Measurements from ENCODE around the gene MPRIP. TPM values are rescaled to one million over a fixed set of nuclear protein-coding genes. Genes with fewer than 3 reads are reported as not detected.

The MPRIP gene
- total and polyA plus RNA-seq, 2 of the 13 experiments (the other 11 are each of a cell fraction or from before 2014, with no cell fraction given) = 50.2 to 52.4 TPM

GRCh38 chr17:17001874-17002520 lies 40.3 kb upstream of the MPRIP start (continued):
- TF ChIP-seq SP5 (CRISPR knock-in tag; IDR thresholded peaks at IDR 0.05; ENCODE audit: borderline replicate concordance, low read depth) (0 out of 2 replicates have a peak, but pooled peaks have one; percentile 28), SPEN (CRISPR knock-in tag; IDR thresholded peaks at IDR 0.05; ENCODE audit: low read depth) (no peak), ZMYM4 (CRISPR knock-in tag; IDR thresholded peaks at IDR 0.05) (peak; percentile 24; the same call in 1 of the 2 replicates), FOXC1 (CRISPR knock-in tag; IDR thresholded peaks at IDR 0.05; ENCODE audit: borderline replicate concordance) (no peak), ARNTL (CRISPR knock-in tag; IDR thresholded peaks at IDR 0.05) (peak; percentile 58; the same call in 1 of the 2 replicates), CEBPG (CRISPR knock-in tag; IDR thresholded peaks at IDR 0.05) (no peak), CREM (IDR thresholded peaks at IDR 0.05) (no peak), CREM (CRISPR knock-in tag; IDR thresholded peaks at IDR 0.05) (no peak), IRF2 (CRISPR knock-in tag; IDR thresholded peaks at IDR 0.05) (0 out of 2 replicates have a peak, but pooled peaks have one; percentile 24), ZNF670 (CRISPR knock-in tag; IDR thresholded peaks at IDR 0.05; ENCODE audit: borderline replicate concordance) (0 out of 2 replicates have a peak, but pooled peaks have one; percentile 39), KMT2A (CRISPR knock-in tag; IDR thresholded peaks at IDR 0.05) (no peak), HNRNPLL (IDR thresholded peaks at IDR 0.05; ENCODE audit: low read depth, low read length, poor library complexity, severe bottlenecking) (peak; percentile 27), CAMTA2 (CRISPR knock-in tag; IDR thresholded peaks at IDR 0.05; ENCODE audit: borderline replicate concordance) (no peak), ZNF563 (CRISPR knock-in tag; IDR thresholded peaks at IDR 0.05) (no peak), ZSCAN9 (CRISPR knock-in tag; IDR thresholded peaks at IDR 0.05; ENCODE audit: borderline replicate concordance) (no peak), HHEX (CRISPR knock-in tag; IDR thresholded peaks at IDR 0.05) (no peak), ZNF792 (CRISPR knock-in tag; IDR thresholded peaks at IDR 0.05) (no peak), POGZ (CRISPR knock-in tag; IDR thresholded peaks at IDR 0.05) (no peak), RNF219 (CRISPR knock-in tag; IDR thresholded peaks at IDR 0.05) (no peak), ARID4A (CRISPR knock-in tag; IDR thresholded peaks at IDR 0.05; ENCODE audit: borderline replicate concordance) (peak; percentile 25; the same call in 1 of the 2 replicates), ZNF354B (CRISPR knock-in tag; IDR thresholded peaks at IDR 0.05) (no peak), DDIT3 (CRISPR knock-in tag; IDR thresholded peaks at IDR 0.05) (no peak), HNRNPL (IDR thresholded peaks at IDR 0.05; ENCODE audit: low read depth, low read length) (peak; percentile 26; the same call in 1 of the 2 replicates), HIC2 (CRISPR knock-in tag; IDR thresholded peaks at IDR 0.05; ENCODE audit: low read depth) (no peak; the same call in 1 of the 2 replicates)
